HepG2 (cell line): ENCODE results near the gene TIGAR. TPM values are rescaled to one million over a fixed set of nuclear protein-coding genes. Genes with fewer than 3 reads are reported as not detected.

Source experiments
- AGO1 ChIP-seq: fragments of 200-400 bp; formaldehyde crosslinking; IDR thresholded peaks from 2 replicates; pipeline ENCODE4 v1.6.1; 2017; ENCODE audit warnings: mild to moderate bottlenecking, low read depth, low read length, moderate library complexity; ENCODE audit not compliant: poor library complexity, severe bottlenecking
- ASH2L ChIP-seq: fragments of 300-600, 200-600 bp; sonication (generic); IDR thresholded peaks from 2 replicates; pipeline ENCODE4 v1.7.0; 2017; ENCODE audit warnings: low read depth, mild to moderate bottlenecking, moderate library complexity, mixed read lengths, low read length; ENCODE audit not compliant: insufficient read length
- DNMT3B ChIP-seq: conservative IDR thresholded peaks from 2 replicates; pipeline ENCODE4 v1.6.1; 2016; ENCODE audit warnings: missing biosample characterization, control low read depth
- ESRRA ChIP-seq: sonication (generic); formaldehyde crosslinking; IDR thresholded peaks from 2 replicates; pipeline ENCODE4 v1.5.1; 2020; ENCODE audit warnings: mild to moderate bottlenecking, low read depth, missing genetic modification reagents
- FOXJ3 ChIP-seq: sonication (generic); formaldehyde crosslinking; IDR thresholded peaks from 2 replicates; pipeline ENCODE4 v1.4.0; 2020; ENCODE audit warnings: missing genetic modification reagents, mild to moderate bottlenecking, borderline replicate concordance
- KDM4B ChIP-seq: sonication (generic); formaldehyde crosslinking; IDR thresholded peaks from 2 replicates; pipeline ENCODE4 v1.4.0; 2020; ENCODE audit warnings: missing genetic modification reagents
- SMYD3 ChIP-seq: sonication (generic); formaldehyde crosslinking; IDR thresholded peaks from 2 replicates; pipeline ENCODE4 v1.8.1; 2023; ENCODE audit warnings: mild to moderate bottlenecking, missing genetic modification reagents
- YY1 ChIP-seq: IDR thresholded peaks from 2 replicates; pipeline ENCODE4 v1.6.1; 2011; ENCODE audit warnings: low read length, low read depth, moderate library complexity, mild to moderate bottlenecking; ENCODE audit not compliant: insufficient read depth, insufficient replicate concordance
- ZNF382 ChIP-seq: sonication (generic); formaldehyde crosslinking; IDR thresholded peaks from 2 replicates; pipeline ENCODE4 v1.5.0; 2020; ENCODE audit warnings: missing genetic modification reagents, mild to moderate bottlenecking, borderline replicate concordance
- ZNF550 ChIP-seq: sonication (generic); formaldehyde crosslinking; IDR thresholded peaks from 2 replicates; pipeline ENCODE4 v1.4.0; 2020; ENCODE audit warnings: mild to moderate bottlenecking, missing genetic modification reagents, borderline replicate concordance
- ZNF841 ChIP-seq: sonication (generic); formaldehyde crosslinking; IDR thresholded peaks from 2 replicates; pipeline ENCODE4 v1.8.1; 2023; ENCODE audit warnings: missing genetic modification reagents, borderline replicate concordance
- polyA plus RNA-seq, 8 experiments: library from polyadenylated mRNA; depleted of rRNA in 3 of 8; stranded (reverse) in 7 of 8; unstranded in 1 of 8; fragments of >200 nt; fragmentation: Illumina TruSeq in 4 of 8; extraction: Trizol in 4 of 8; gene quantifications; 2 replicates each; pipeline versions ENCODE4 v1.2.1 to v1.2.3, GENCODE V29; 2011 to 2016; ENCODE audit warnings: low read depth in 4 of 8, missing spikeins in 1 of 8, mixed read lengths in 1 of 8; ENCODE audit not compliant: insufficient read depth in 1 of 8
- total RNA-seq, 5 experiments: library from RNA; depleted of rRNA; stranded (reverse); fragments of >200 nt; fragmentation: Illumina TruSeq; extraction: Trizol; gene quantifications; 2 replicates each; pipeline ENCODE4 v1.2.3, GENCODE V29; 2016; ENCODE audit warnings: low read depth in 1 of 5
- TF ChIP-seq, protein P1 (sequence below): sonication (generic); formaldehyde crosslinking; IDR thresholded peaks from 2 replicates; pipeline ENCODE4 v1.4.0; 2020; ENCODE audit warnings: missing genetic modification reagents, borderline replicate concordance
- TF ChIP-seq, protein P2 (sequence below): sonication (generic); formaldehyde crosslinking; IDR thresholded peaks from 2 replicates; pipeline ENCODE4 v1.5.0; 2020; ENCODE audit warnings: missing genetic modification reagents, mild to moderate bottlenecking, borderline replicate concordance
- TF ChIP-seq, protein P3 (sequence below): IDR thresholded peaks from 2 replicates; pipeline ENCODE4 v1.6.1; 2016; ENCODE audit warnings: mild to moderate bottlenecking, missing biosample characterization, missing genetic modification reagents
- TF ChIP-seq, protein P4 (sequence below): sonication (generic); formaldehyde crosslinking; conservative IDR thresholded peaks from 2 replicates; pipeline ENCODE4 v1.4.0; 2020; ENCODE audit warnings: mild to moderate bottlenecking, missing genetic modification reagents, moderate library complexity
- TF ChIP-seq, protein P5 (sequence below): sonication (generic); formaldehyde crosslinking; IDR thresholded peaks from 2 replicates; pipeline ENCODE4 v1.5.0; 2020; ENCODE audit warnings: missing genetic modification reagents

TIGAR gene
- total and polyA plus RNA-seq, 2 of the 13 experiments (the other 11 are each of a cell fraction or from before 2014, with no cell fraction given), result 2.6 to 21.8 TPM

DNA sequence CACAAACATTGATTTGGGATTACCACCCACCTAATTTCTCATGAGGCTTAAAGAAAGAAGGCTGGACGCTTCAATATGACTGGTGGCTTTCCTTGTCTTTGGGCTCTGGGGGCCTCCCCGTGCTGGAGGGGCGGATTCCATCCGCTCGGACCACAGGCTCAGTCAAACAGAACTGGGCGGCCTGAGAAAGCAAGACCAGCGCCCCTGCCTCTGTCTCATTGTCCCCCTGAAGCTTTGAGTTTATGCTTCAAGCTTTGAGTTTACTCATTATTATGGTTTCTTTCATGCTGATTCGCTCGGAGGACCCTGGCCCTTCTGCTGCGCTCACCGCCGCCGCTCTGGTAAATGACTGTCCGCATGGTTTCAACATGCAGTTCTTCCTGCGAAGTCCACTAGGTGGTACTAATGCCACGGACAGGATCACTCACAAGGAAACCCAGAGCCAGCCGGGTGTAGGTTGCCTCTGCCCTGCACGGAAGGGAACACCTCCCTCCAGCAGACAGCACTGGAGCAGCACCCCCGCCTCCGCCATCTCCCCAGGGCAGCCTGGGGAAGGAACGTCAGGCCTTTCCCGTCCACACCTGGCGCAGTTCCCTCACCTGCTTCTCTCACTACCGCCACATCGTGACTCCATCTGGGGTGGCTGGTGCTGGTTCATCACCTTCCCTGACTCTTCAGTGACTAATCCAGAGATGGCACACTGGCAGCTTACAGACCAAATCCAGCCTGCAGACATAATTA, 13.2 kb upstream of the TIGAR start (continued):
- TF ChIP-seq, protein P1, sequence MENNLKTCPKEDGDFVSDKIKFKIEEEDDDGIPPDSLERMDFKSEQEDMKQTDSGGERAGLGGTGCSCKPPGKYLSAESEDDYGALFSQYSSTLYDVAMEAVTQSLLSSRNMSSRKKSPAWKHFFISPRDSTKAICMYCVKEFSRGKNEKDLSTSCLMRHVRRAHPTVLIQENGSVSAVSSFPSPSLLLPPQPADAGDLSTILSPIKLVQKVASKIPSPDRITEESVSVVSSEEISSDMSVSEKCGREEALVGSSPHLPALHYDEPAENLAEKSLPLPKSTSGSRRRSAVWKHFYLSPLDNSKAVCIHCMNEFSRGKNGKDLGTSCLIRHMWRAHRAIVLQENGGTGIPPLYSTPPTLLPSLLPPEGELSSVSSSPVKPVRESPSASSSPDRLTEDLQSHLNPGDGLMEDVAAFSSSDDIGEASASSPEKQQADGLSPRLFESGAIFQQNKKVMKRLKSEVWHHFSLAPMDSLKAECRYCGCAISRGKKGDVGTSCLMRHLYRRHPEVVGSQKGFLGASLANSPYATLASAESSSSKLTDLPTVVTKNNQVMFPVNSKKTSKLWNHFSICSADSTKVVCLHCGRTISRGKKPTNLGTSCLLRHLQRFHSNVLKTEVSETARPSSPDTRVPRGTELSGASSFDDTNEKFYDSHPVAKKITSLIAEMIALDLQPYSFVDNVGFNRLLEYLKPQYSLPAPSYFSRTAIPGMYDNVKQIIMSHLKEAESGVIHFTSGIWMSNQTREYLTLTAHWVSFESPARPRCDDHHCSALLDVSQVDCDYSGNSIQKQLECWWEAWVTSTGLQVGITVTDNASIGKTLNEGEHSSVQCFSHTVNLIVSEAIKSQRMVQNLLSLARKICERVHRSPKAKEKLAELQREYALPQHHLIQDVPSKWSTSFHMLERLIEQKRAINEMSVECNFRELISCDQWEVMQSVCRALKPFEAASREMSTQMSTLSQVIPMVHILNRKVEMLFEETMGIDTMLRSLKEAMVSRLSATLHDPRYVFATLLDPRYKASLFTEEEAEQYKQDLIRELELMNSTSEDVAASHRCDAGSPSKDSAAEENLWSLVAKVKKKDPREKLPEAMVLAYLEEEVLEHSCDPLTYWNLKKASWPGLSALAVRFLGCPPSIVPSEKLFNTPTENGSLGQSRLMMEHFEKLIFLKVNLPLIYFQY, result no peak
- TF ChIP-seq DNMT3B (CRISPR knock-in tag) (no peak), ESRRA (CRISPR knock-in tag) (no peak), FOXJ3 (no peak), YY1 (no peak), ZNF382 (CRISPR knock-in tag) (no peak), AGO1 (no peak), ZNF550 (CRISPR knock-in tag) (no peak), ASH2L (peak; percentile 29), SMYD3 (CRISPR knock-in tag) (no peak), KDM4B (no peak), ZNF841 (no peak)
- TF ChIP-seq, protein P2, sequence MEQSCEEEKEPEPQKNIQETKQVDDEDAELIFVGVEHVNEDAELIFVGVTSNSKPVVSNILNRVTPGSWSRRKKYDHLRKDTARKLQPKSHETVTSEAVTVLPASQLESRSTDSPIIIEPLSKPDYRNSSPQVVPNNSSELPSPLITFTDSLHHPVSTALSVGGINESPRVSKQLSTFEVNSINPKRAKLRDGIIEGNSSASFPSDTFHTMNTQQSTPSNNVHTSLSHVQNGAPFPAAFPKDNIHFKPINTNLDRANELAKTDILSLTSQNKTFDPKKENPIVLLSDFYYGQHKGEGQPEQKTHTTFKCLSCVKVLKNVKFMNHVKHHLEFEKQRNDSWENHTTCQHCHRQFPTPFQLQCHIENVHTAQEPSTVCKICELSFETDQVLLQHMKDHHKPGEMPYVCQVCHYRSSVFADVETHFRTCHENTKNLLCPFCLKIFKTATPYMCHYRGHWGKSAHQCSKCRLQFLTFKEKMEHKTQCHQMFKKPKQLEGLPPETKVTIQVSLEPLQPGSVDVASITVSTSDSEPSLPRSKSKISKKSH (CRISPR knock-in tag), result peak; percentile 27; the same call in 1 of the 2 replicates
- TF ChIP-seq, protein P3, sequence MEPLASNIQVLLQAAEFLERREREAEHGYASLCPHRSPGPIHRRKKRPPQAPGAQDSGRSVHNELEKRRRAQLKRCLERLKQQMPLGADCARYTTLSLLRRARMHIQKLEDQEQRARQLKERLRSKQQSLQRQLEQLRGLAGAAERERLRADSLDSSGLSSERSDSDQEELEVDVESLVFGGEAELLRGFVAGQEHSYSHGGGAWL, result no peak
- TF ChIP-seq, protein P4, sequence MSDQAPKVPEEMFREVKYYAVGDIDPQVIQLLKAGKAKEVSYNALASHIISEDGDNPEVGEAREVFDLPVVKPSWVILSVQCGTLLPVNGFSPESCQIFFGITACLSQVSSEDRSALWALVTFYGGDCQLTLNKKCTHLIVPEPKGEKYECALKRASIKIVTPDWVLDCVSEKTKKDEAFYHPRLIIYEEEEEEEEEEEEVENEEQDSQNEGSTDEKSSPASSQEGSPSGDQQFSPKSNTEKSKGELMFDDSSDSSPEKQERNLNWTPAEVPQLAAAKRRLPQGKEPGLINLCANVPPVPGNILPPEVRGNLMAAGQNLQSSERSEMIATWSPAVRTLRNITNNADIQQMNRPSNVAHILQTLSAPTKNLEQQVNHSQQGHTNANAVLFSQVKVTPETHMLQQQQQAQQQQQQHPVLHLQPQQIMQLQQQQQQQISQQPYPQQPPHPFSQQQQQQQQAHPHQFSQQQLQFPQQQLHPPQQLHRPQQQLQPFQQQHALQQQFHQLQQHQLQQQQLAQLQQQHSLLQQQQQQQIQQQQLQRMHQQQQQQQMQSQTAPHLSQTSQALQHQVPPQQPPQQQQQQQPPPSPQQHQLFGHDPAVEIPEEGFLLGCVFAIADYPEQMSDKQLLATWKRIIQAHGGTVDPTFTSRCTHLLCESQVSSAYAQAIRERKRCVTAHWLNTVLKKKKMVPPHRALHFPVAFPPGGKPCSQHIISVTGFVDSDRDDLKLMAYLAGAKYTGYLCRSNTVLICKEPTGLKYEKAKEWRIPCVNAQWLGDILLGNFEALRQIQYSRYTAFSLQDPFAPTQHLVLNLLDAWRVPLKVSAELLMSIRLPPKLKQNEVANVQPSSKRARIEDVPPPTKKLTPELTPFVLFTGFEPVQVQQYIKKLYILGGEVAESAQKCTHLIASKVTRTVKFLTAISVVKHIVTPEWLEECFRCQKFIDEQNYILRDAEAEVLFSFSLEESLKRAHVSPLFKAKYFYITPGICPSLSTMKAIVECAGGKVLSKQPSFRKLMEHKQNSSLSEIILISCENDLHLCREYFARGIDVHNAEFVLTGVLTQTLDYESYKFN, result 0 out of 2 replicates have a peak, but pooled peaks have one; percentile 9
- TF ChIP-seq, protein P5, sequence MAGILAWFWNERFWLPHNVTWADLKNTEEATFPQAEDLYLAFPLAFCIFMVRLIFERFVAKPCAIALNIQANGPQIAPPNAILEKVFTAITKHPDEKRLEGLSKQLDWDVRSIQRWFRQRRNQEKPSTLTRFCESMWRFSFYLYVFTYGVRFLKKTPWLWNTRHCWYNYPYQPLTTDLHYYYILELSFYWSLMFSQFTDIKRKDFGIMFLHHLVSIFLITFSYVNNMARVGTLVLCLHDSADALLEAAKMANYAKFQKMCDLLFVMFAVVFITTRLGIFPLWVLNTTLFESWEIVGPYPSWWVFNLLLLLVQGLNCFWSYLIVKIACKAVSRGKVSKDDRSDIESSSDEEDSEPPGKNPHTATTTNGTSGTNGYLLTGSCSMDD (CRISPR knock-in tag), result no peak
